HUES6 (cell line): Measurements from ENCODE around the gene SPG21.

Experiments
- H3K27ac ChIP-seq: 2 replicates; pipeline ENCODE4 v1.7.0; 2013; ENCODE audit warnings: low read depth, mild to moderate bottlenecking, low read length, inconsistent platforms
- H3K27me3 ChIP-seq: 2 replicates; pipeline ENCODE4 v1.6.1; 2013; ENCODE audit warnings: low read length; ENCODE audit not compliant: control insufficient read depth, insufficient read depth
- H3K36me3 ChIP-seq: 2 replicates; pipeline ENCODE4 v1.6.1; 2013; ENCODE audit warnings: low read length; ENCODE audit not compliant: control insufficient read depth, insufficient read depth
- H3K4me1 ChIP-seq: 2 replicates; pipeline ENCODE4 v1.6.1; 2013; ENCODE audit warnings: low read length; ENCODE audit not compliant: control insufficient read depth, insufficient read depth
- H3K4me3 ChIP-seq: 2 replicates; pipeline ENCODE4 v1.5.1; 2013; ENCODE audit warnings: low read depth, low read length
- H3K9ac ChIP-seq: one replicate; pipeline ENCODE4 v1.6.1; 2013; ENCODE audit warnings: mild to moderate bottlenecking, low read length
- H3K9me3 ChIP-seq: 2 replicates; pipeline ENCODE4 v1.6.1; 2013; ENCODE audit warnings: low read depth, low read length; ENCODE audit not compliant: control insufficient read depth, insufficient read depth

Gene SPG21

DNA sequence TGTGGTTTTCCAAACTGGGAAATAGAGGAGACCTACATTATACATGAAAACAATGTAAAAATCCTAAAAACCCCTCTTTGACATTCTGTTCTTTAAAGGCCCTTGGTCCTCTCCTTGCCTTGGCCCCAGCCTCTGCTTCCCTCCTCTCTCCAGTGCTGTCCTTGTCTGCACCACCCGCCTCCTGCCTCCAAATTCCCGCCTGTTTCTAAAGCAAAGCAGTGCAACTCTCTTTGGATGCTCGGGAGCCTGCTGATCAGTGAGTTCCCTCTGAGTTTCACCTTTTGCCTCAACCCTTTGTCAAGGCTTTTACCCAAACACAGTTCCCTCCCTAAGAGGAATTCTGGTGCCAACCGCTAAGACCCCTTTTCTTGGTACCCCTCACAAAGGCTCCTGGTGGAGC is 70.0 kb downstream of the SPG21 start:
- 0 out of 2 replicates have a peak, but pooled peaks cover 3% of the 10 kb centered on the region for H3K9me3 ChIP-seq
- H3K4me3 ChIP-seq, result no peak overlapping the region
- no peak overlapping the region for H3K9ac ChIP-seq
- 0 out of 2 replicates have a peak, but pooled peaks cover 2% of the 10 kb centered on the region for H3K27me3 ChIP-seq
- no peaks in the 10 kb centered on the region for H3K36me3 ChIP-seq
- H3K4me1 ChIP-seq, result peaks cover 12% of the 10 kb centered on the region
- no peak overlapping the region for H3K27ac ChIP-seq

DNA sequence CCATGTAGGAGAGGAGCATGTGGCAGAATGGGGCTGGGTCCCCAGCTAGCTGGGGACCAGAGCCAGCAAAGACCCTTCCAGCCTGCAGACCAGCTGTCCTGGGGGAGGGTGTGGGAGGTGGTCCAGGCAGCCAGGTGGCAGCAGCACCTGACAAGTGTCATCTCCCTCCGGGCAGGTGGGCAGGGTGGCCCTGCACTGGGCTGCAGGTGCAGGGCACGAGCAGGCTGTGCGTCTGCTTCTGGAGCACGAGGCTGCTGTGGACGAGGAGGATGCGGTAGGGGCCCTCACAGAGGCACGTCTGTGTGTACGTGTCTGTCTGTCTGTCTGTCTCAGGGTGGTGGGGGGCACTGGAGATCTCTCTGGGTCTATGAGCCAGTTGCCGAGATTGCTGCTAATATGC is 72.5 kb downstream of the SPG21 start:
- no peak overlapping the region for H3K9ac ChIP-seq
- peaks cover 15% of the 10 kb centered on the region for H3K27me3 ChIP-seq
- H3K9me3 ChIP-seq, result no peaks in the 10 kb centered on the region
- H3K27ac ChIP-seq, result no peak overlapping the region
- no peaks in the 10 kb centered on the region for H3K36me3 ChIP-seq
- H3K4me1 ChIP-seq, result peaks cover 14% of the 10 kb centered on the region
- no peak overlapping the region for H3K4me3 ChIP-seq

DNA sequence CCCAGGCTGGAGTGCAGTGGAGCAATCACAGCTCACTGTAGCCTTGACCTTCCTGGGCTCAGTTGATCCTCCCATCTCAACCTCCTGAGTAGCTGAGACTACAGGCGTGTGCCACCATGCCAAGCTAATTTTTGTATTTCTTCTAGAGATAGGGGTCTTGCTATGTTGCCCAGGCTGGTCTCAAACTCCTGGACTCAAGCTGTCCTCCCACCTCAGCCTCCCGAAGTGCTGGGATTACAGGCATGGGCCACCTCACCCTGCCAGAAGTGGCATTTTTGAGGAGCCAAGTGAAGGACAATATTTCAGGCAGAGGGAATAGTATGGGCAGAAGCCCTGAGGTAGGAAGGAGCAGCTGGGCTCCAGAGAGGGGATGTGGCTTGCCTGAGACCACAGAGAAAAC is 73.3 kb downstream of the SPG21 start:
- Histone ChIP-seq H3K27me3 (peaks cover 21% of the 10 kb centered on the region), H3K4me1 (peaks cover 17% of the 10 kb centered on the region)

GRCh38 chr15:64915518-64916227 is 74.0 kb downstream of the SPG21 start:
- H3K4me3 ChIP-seq, result no peak overlapping the region
- no peaks in the 10 kb centered on the region for H3K9me3 ChIP-seq
- H3K4me1 ChIP-seq, result peaks cover 23% of the 10 kb centered on the region
- no peak overlapping the region for H3K9ac ChIP-seq
- H3K27ac ChIP-seq, result no peak overlapping the region
- peaks cover 28% of the 10 kb centered on the region for H3K27me3 ChIP-seq
- H3K36me3 ChIP-seq, result no peaks in the 10 kb centered on the region

More for the DNA sequence above, 73.3 kb downstream of the SPG21 start:
- Histone ChIP-seq H3K9me3 (no peaks in the 10 kb centered on the region), H3K9ac (no peak overlapping the region), H3K36me3 (no peaks in the 10 kb centered on the region), H3K27ac (no peak overlapping the region), H3K4me3 (no peak overlapping the region)
